MG63 (cell line): ENCODE measurements around the gene ORM2. TPM values are rescaled to one million over a fixed set of nuclear protein-coding genes. Genes with fewer than 3 reads are reported as not detected.
A peak's percentile ranks its signal among the peaks of the same experiment; 100 is the strongest.

Experiments used
- DNase-seq: peaks from one replicate; pipeline ENCODE4 v3.0.0-alpha.2; 2020
- H3K27me3 ChIP-seq: fragments of 250-450 bp; sonication (Bioruptor Pico); 2 replicates; pipeline ENCODE4 v1.5.1; 2020; ENCODE audit warnings: mild to moderate bottlenecking, moderate library complexity
- H3K36me3 ChIP-seq: fragments of 250-450 bp; sonication (Bioruptor Pico); 2 replicates; pipeline ENCODE4 v1.5.1; 2020; ENCODE audit warnings: mild to moderate bottlenecking, moderate library complexity
- H3K4me3 ChIP-seq: fragments of 250-450 bp; sonication (Bioruptor Pico); 2 replicates; pipeline ENCODE4 v1.5.1; 2020; ENCODE audit warnings: mild to moderate bottlenecking, moderate library complexity
- H3K9me3 ChIP-seq: fragments of 250-450 bp; sonication (Bioruptor Pico); 2 replicates; pipeline ENCODE4 v1.5.1; 2020; ENCODE audit warnings: mild to moderate bottlenecking, moderate library complexity
- total RNA-seq: library from RNA; depleted of rRNA; stranded (reverse); fragments of >200 nt; shearing (Covaris generic); gene quantifications from 2 replicates; pipeline ENCODE4 v1.2.3, GENCODE V29; 2014; ENCODE audit warnings: low replicate concordance

ORM2 gene
- total RNA-seq, 1 experiment from 2014 or later: not detected

DNA sequence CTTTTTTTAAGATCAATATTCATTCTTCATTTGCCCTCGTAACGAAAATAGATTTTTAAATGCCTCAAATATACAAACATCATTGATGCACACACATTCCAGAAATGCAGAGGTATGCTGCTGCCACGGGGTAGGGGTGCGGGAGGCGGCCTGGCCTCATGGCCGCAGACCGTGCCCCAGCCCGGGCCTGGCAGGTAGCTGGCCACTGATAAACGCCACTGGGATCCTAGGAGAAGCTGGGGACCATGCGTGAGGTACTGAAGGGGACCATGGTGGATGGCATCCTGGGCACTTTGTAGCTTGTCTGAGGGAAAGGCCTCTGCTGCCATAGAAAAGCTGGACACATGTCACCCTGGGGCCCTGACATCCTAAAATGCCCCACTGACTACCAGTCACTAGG, 6.5 kb downstream of the ORM2 start:
- Histone ChIP-seq H3K9me3 (no peaks in the 10 kb centered on the region), H3K27me3 (no peaks in the 10 kb centered on the region), H3K4me3 (no peak overlapping the region), H3K36me3 (no peaks in the 10 kb centered on the region)
- no peak for DNase-seq

- Histone ChIP-seq H3K4me3 (no peak overlapping the region), H3K9me3 (no peaks in the 10 kb centered on the region), H3K27me3 (no peaks in the 10 kb centered on the region), H3K36me3 (no peaks in the 10 kb centered on the region)
- no peak for DNase-seq
These were observed 7.2 kb downstream of the ORM2 start for GRCh38 chr9:114336699-114337395.

DNA sequence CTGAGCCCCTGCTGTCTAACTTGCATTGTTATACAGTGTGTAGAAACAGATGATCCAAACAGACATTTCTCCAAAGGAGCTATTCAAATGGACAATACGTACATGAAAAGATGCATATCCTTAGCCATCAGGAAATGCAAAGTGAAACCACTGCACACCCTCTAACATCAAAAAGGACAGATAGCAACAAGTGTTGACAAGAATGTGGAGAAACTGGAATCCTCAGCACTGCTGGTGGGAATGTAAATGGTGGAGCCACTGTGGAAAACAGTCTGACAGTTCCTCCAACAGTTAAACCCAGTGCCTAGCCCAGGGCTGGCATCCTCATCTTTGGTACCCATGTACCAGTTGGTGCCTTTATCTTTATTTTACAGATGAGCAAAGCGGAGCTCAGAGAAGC, 8.5 kb downstream of the ORM2 start:
- H3K36me3 ChIP-seq: no peaks in the 10 kb centered on the region
- H3K9me3 ChIP-seq: no peaks in the 10 kb centered on the region
- DNase-seq: no peak
- no peak overlapping the region for H3K4me3 ChIP-seq
- no peaks in the 10 kb centered on the region for H3K27me3 ChIP-seq

DNA sequence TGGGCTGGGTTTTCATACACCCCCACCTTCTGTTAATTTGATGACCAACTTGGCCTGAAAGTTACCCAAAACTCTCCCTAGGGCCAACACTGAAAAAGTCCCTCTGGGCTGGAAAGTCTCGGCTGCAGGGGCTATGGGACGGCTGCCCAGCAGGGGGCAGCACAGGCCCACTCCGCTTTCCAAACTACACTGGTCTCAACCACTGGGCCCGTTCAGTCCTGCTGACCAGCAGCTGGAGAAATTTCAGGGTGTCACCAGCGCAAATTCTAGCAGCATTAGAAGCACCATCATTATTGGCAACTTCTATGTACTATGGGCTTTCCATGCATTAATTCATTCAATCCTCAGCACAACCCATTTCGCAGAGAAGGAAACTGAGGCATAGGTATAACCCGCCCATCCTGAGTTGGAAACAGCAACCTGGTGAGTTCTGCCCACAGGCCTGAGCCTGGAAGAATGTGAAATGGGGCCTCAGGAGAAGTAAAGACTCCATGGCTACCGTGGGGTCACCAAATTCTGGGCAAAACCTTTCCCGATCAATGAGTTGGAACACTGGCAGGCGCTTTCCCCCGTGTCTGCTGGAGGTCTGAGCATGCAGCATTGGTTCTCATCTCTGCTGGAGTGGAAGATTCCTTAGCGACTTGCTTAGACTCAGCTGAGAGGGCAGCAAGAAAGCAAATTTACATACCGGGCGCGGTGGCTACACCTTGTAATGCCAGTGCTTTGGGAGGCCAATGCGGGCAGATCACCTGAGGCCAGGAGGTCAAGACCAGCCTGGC, 9.7 kb downstream of the ORM2 start:
- Histone ChIP-seq H3K27me3 (no peaks in the 10 kb centered on the region), H3K9me3 (no peaks in the 10 kb centered on the region), H3K36me3 (no peaks in the 10 kb centered on the region), H3K4me3 (no peak overlapping the region)
- peak; percentile 48 for DNase-seq

DNA sequence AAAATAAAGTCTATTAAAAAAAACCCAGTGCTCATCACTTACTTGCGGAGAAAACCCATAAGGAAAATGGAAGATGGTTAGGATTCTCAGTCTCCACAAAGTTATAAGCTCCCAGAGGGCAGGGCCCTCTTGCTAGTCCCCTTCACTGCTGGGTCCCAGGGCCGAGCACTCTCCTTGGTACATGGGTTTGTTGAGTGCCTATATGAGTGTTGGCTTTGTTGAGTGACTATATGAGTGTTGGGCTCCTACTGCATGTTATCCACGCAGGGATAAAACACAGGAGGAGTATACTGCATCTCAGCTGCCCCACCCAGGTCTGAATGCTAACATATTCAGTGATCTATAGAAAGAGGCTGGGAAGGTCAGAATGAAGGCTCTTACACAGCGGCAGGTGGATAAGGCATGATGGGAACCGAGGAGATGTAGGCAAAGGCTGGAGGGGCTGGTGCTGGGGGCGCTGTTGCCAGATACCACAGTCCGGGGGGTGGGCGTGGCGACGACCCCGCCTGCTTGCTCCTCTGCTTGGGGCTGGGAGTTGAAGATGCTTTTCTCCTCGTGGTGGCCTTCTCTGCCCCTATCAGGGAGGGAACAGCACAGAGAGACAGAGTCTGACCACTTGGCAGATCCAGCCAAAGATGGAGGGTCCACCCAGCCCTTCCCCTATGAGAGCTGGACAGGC, 11.6 kb downstream of the ORM2 start:
- Histone ChIP-seq H3K9me3 (no peaks in the 10 kb centered on the region), H3K27me3 (no peaks in the 10 kb centered on the region), H3K4me3 (no peak overlapping the region), H3K36me3 (no peaks in the 10 kb centered on the region)
- no peak for DNase-seq

DNA sequence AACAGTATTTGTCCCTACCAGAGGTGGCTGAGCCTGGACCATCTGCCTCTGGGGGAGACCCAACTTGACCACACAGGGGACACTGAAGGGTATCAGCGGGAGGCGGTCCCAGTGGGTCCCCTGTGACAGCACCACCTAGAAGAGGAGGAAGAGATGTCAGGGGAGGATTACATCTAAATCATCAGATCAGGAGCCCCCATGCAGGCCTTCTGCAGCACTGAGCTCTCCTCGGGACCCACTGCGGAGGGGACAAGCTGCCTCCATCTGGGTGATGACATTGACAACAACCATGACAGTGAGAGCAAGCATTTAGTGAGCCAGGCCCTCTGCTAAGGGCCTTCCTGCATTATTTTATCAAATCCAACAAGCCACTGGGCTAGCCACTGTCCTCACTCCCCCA, 12.3 kb downstream of the ORM2 start:
- DNase-seq: no peak
- H3K27me3 ChIP-seq: no peaks in the 10 kb centered on the region
- no peaks in the 10 kb centered on the region for H3K36me3 ChIP-seq
- H3K4me3 ChIP-seq: no peak overlapping the region
- H3K9me3 ChIP-seq: no peaks in the 10 kb centered on the region

GRCh38 chr9:114342755-114343440, 13.2 kb downstream of the ORM2 start:
- no peaks in the 10 kb centered on the region for H3K36me3 ChIP-seq
- H3K4me3 ChIP-seq: no peak overlapping the region
- no peaks in the 10 kb centered on the region for H3K9me3 ChIP-seq
- DNase-seq: no peak
- H3K27me3 ChIP-seq: no peaks in the 10 kb centered on the region

DNA sequence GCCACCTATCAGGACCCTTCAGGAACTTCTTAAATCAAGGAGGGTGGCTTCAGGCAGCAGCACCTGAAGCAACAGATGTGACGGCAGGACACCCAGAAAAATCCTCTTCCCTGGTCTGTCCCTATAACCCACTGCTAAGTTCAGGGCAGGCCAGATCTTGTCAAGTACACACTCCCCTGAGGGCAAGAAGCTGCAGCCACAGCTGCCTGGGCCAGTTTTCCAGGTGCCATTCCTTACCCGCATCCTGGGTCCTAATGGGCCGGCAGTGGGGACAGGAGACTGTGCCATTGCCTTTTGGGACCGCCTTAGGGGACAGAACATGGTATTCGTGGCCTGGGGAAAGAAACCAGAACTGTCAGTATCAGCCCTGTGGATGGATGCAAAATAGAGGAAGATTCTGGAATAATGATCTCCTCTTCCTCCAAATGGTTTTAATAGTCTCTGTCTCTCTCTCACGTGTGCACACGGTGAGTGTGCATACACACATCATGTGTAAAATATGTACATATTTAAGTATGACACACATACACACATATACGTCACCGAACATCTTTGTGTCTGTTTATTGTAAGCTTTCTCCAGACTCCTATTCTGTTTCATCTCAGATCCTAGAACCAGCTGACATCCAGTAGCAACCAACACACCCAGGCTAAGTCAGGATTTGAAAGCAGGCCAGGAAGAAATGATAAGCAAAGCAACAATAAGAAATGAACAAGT, 14.0 kb downstream of the ORM2 start:
- no peak for DNase-seq
- no peaks in the 10 kb centered on the region for H3K27me3 ChIP-seq
- H3K9me3 ChIP-seq: no peaks in the 10 kb centered on the region
- no peak overlapping the region for H3K4me3 ChIP-seq
- no peaks in the 10 kb centered on the region for H3K36me3 ChIP-seq

- H3K4me3 ChIP-seq: no peak overlapping the region
- H3K27me3 ChIP-seq: no peaks in the 10 kb centered on the region
- DNase-seq: no peak
- no peaks in the 10 kb centered on the region for H3K9me3 ChIP-seq
- no peaks in the 10 kb centered on the region for H3K36me3 ChIP-seq
These were observed 14.5 kb downstream of the ORM2 start for GRCh38 chr9:114344188-114344566.

- no peak for DNase-seq
- Histone ChIP-seq H3K4me3 (no peak overlapping the region), H3K36me3 (no peaks in the 10 kb centered on the region; the same call in 1 of the 2 replicates), H3K9me3 (no peaks in the 10 kb centered on the region), H3K27me3 (no peaks in the 10 kb centered on the region)
These were observed 15.0 kb downstream of the ORM2 start for GRCh38 chr9:114344692-114345091.

- no peaks in the 10 kb centered on the region for H3K27me3 ChIP-seq
- DNase-seq: no peak
- no peaks in the 10 kb centered on the region; the same call in 1 of the 2 replicates for H3K36me3 ChIP-seq
- H3K9me3 ChIP-seq: no peaks in the 10 kb centered on the region
- no peak overlapping the region for H3K4me3 ChIP-seq
These were observed 15.9 kb downstream of the ORM2 start for GRCh38 chr9:114345493-114346065.

DNA sequence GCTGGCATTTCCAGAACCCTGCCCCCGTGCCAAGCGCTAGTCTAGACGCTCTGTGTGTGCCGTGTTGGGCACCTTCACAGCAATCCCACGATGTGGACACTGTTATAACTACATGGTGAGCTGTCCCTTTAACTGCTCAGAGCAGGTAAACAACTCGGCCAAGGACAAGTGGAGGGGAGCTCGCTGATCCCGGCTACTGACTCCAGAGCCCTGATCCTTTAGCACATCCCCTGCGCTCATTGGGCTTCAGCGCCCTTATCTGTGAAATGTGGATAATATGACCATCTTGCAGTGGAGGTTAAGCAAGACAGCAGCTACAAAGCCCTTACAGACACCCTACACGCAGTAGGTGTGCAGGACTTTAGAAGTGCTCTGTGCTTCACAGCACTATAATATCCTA, 16.5 kb downstream of the ORM2 start:
- no peak for DNase-seq
- Histone ChIP-seq H3K4me3 (no peak overlapping the region), H3K9me3 (no peaks in the 10 kb centered on the region), H3K36me3 (no peaks in the 10 kb centered on the region; the same call in 1 of the 2 replicates), H3K27me3 (no peaks in the 10 kb centered on the region)

DNA sequence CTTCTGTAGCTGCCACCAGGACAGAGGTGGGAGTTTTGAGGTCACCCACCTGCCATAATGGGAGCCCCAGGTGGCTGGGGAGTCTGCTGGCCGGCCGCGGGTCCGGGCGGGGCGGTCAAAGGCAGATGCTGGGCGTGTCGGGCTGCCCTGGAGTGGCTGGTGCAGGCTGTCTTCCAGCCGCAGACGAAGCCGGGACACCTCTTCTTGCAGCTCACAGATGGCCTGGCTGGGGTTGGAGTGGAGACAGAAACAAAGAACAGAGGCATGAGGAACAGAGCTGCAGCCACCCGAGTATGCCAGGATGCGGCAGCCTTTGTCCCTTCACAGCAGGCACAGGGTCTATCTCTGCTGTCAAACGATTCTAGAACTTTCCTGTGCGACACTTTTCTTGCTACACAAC, 18.0 kb downstream of the ORM2 start:
- no peaks in the 10 kb centered on the region; the same call in 1 of the 2 replicates for H3K36me3 ChIP-seq

DNA sequence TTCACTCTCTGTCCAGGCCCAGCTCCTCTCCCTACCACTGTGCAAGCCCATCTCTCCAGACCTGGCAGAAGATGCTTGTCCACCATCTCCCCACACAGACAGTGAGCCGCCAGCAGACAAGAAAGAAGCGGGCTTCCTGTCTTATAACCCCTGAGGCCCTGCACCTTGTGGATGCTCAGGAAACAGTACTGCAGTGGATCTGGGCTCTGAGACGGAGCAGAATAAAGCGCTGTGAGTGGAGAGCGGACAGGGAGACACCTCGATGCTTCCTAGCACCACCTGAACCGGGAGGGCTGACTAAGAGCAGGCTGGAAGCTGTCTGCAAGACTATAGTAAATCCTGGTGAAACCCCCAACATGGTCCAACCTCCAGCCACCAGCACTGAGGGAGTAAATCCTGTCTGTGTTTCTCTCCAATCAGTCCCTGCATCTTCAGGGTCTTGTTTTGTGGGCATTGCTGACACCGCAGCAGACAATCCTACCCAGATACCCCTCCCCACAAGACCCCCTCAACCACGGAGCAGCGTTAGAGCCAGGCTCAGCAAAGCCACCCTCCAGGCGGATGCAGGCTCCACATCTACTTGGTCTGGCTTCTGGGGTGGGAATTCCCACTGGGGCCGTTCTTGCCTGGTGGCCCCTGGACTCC, 18.7 kb downstream of the ORM2 start:
- Histone ChIP-seq H3K36me3 (no peaks in the 10 kb centered on the region; the same call in 1 of the 2 replicates), H3K27me3 (no peaks in the 10 kb centered on the region), H3K4me3 (no peak overlapping the region), H3K9me3 (no peaks in the 10 kb centered on the region)
- DNase-seq: no peak

More for the DNA sequence above, 18.0 kb downstream of the ORM2 start:
- no peaks in the 10 kb centered on the region for H3K27me3 ChIP-seq
- DNase-seq: no peak
- H3K4me3 ChIP-seq: no peak overlapping the region
- no peaks in the 10 kb centered on the region for H3K9me3 ChIP-seq

- no peaks in the 10 kb centered on the region for H3K27me3 ChIP-seq
- H3K36me3 ChIP-seq: no peaks in the 10 kb centered on the region; the same call in 1 of the 2 replicates
- H3K9me3 ChIP-seq: no peaks in the 10 kb centered on the region
- peak; percentile 95 for DNase-seq
- no peak overlapping the region for H3K4me3 ChIP-seq
These were observed 19.3 kb downstream of the ORM2 start for GRCh38 chr9:114348906-114349482.
